WTC11 (cell line): ENCODE data around the gene LMOD1. TPM values are rescaled to one million over a fixed set of nuclear protein-coding genes. Genes with fewer than 3 reads are reported as not detected.

Experiments
- ATAC-seq: fragments of 200-7000 bp; cut with Tn5 transposase; 2 replicates; pipeline ENCODE4 v1.10.0; 2021; ENCODE audit warnings: mild to moderate bottlenecking, moderate library complexity
- Bru-seq: library from RNA; stranded (reverse); fragments of 400-500 nt; gene quantifications from one replicate; lab custom pipeline; 2021; lab: Mats Ljungman, UMichigan
- CTCF ChIA-PET: fragments of 300-600 bp; sonication (Branson Sonifier 250); formaldehyde crosslinking; loops from one replicate; lab custom pipeline; 2021; ENCODE audit warnings: antibody characterized with exemption; lab: Charles Lee
- POLR2A ChIA-PET: fragments of 350-600 bp; sonication (Branson Sonifier 250); formaldehyde crosslinking; loops from one replicate; lab custom pipeline; 2021; ENCODE audit warnings: antibody characterized with exemption; lab: Charles Lee
- DNase-seq: peaks from one replicate; pipeline ENCODE4 v3.0.0; 2021; ENCODE audit warnings: low spot score
- H3K27ac Mint-ChIP-seq: 2 replicates; pipeline ENCODE4 v1.8.0; 2021; ENCODE audit warnings: mixed read lengths
- H3K27me3 Mint-ChIP-seq: 2 replicates; pipeline ENCODE4 v1.8.0; 2021; ENCODE audit warnings: low read depth, mild to moderate bottlenecking, moderate library complexity, mixed read lengths
- H3K36me3 Mint-ChIP-seq: 2 replicates; pipeline ENCODE4 v1.8.0; 2021; ENCODE audit warnings: mixed read lengths
- H3K4me1 Mint-ChIP-seq: 2 replicates; pipeline ENCODE4 v1.8.0; 2022; ENCODE audit warnings: mixed read lengths
- H3K4me3 Mint-ChIP-seq: 2 replicates; pipeline ENCODE4 v1.8.0; 2021; ENCODE audit warnings: mild to moderate bottlenecking, moderate library complexity, mixed read lengths
- H3K9me3 Mint-ChIP-seq: 2 replicates; pipeline ENCODE4 v1.8.0; 2021; ENCODE audit warnings: mixed read lengths
- ATF6 ChIP-seq: sonication (generic); formaldehyde crosslinking; IDR thresholded peaks from 2 replicates; pipeline ENCODE4 v1.8.1; 2023; ENCODE audit warnings: mild to moderate bottlenecking, missing genetic modification reagents
- CREM ChIP-seq: sonication (generic); formaldehyde crosslinking; IDR thresholded peaks from 2 replicates; pipeline ENCODE4 v1.8.1; 2022; ENCODE audit warnings: mild to moderate bottlenecking, missing genetic modification reagents, moderate library complexity
- FOXJ3 ChIP-seq: sonication (generic); formaldehyde crosslinking; IDR thresholded peaks from 2 replicates; pipeline ENCODE4 v1.9.0; 2021; ENCODE audit warnings: missing genetic modification reagents, mild to moderate bottlenecking, borderline replicate concordance
- FOXP1 ChIP-seq: sonication (generic); formaldehyde crosslinking; IDR thresholded peaks from 2 replicates; pipeline ENCODE4 v1.8.0; 2022; ENCODE audit warnings: missing genetic modification reagents, mild to moderate bottlenecking, moderate library complexity, borderline replicate concordance
- GABPB1 ChIP-seq: sonication (generic); formaldehyde crosslinking; IDR thresholded peaks from 2 replicates; pipeline ENCODE4 v1.8.1; 2023; ENCODE audit warnings: mild to moderate bottlenecking, missing genetic modification reagents
- HMGXB4 ChIP-seq: sonication (generic); formaldehyde crosslinking; IDR thresholded peaks from 2 replicates; pipeline ENCODE4 v1.8.1; 2023; ENCODE audit warnings: mild to moderate bottlenecking, moderate library complexity, missing genetic modification reagents
- JAZF1 ChIP-seq: fragments of 250-450 bp; sonication (Bioruptor Pico); IDR thresholded peaks from 2 replicates; pipeline ENCODE4 v1.9.0; 2021; ENCODE audit warnings: moderate library complexity, mild to moderate bottlenecking, inconsistent platforms
- KAT7 ChIP-seq: sonication (generic); formaldehyde crosslinking; IDR thresholded peaks from 2 replicates; pipeline ENCODE4 v1.8.1; 2023; ENCODE audit warnings: missing genetic modification reagents, mild to moderate bottlenecking, borderline replicate concordance
- MYBL2 ChIP-seq: sonication (generic); formaldehyde crosslinking; IDR thresholded peaks from 2 replicates; pipeline ENCODE4 v1.8.1; 2023; ENCODE audit warnings: mild to moderate bottlenecking, moderate library complexity, missing genetic modification reagents
- NFE2L1 ChIP-seq: sonication (generic); formaldehyde crosslinking; IDR thresholded peaks from 2 replicates; pipeline ENCODE4 v1.8.1; 2023; ENCODE audit warnings: missing genetic modification reagents
- NFYB ChIP-seq: sonication (generic); formaldehyde crosslinking; conservative IDR thresholded peaks from 2 replicates; pipeline ENCODE4 v1.8.0; 2022; ENCODE audit warnings: low read depth, missing genetic modification reagents
- NR1H2 ChIP-seq: sonication (generic); formaldehyde crosslinking; IDR thresholded peaks from 2 replicates; pipeline ENCODE4 v1.9.0; 2021; ENCODE audit warnings: mild to moderate bottlenecking, moderate library complexity, missing genetic modification reagents
- SP1 ChIP-seq: sonication (generic); formaldehyde crosslinking; conservative IDR thresholded peaks from 2 replicates; pipeline ENCODE4 v1.8.1; 2022; ENCODE audit warnings: missing genetic modification reagents
- STAT6 ChIP-seq: sonication (generic); formaldehyde crosslinking; conservative IDR thresholded peaks from 2 replicates; pipeline ENCODE4 v1.8.1; 2023; ENCODE audit warnings: mild to moderate bottlenecking, low read depth, missing genetic modification reagents, moderate library complexity
- TEAD1 ChIP-seq: sonication (generic); formaldehyde crosslinking; IDR thresholded peaks from 2 replicates; pipeline ENCODE4 v1.8.0; 2022; ENCODE audit warnings: mild to moderate bottlenecking, missing genetic modification reagents
- ZNF232 ChIP-seq: sonication (generic); formaldehyde crosslinking; IDR thresholded peaks from 2 replicates; pipeline ENCODE4 v1.8.0; 2022; ENCODE audit warnings: mild to moderate bottlenecking, missing genetic modification reagents
- ZNF317 ChIP-seq: sonication (generic); formaldehyde crosslinking; IDR thresholded peaks from 2 replicates; pipeline ENCODE4 v1.8.1; 2023; ENCODE audit warnings: low read depth, mild to moderate bottlenecking, moderate library complexity, missing genetic modification reagents, borderline replicate concordance
- long read RNA-seq, 3 experiments: library from RNA in 1 of 3; library from capped mRNA in 1 of 3; library from polyadenylated mRNA in 1 of 3; unstranded in 2 of 3; stranded (forward) in 1 of 3; transcript quantifications; one replicate each; pipeline ENCODE4 v2.0.0, GENCODE V29; 2021
- total RNA-seq: library from RNA; stranded (reverse); gene quantifications from 3 replicates; pipeline ENCODE4 v1.2.3, GENCODE V29; 2021
- TF ChIP-seq, protein P1 (sequence below): fragments of 250-450 bp; sonication (Bioruptor Pico); IDR thresholded peaks from 2 replicates; pipeline ENCODE4 v2.1.2; 2022; ENCODE audit warnings: mild to moderate bottlenecking, moderate library complexity
- TF ChIP-seq, protein P2 (sequence below): fragments of 250-450 bp; sonication (Bioruptor Pico); IDR thresholded peaks from 2 replicates; pipeline ENCODE4 v1.9.0; 2021; ENCODE audit warnings: mild to moderate bottlenecking, borderline replicate concordance
- TF ChIP-seq, protein P3 (sequence below): sonication (generic); formaldehyde crosslinking; IDR thresholded peaks from 2 replicates; pipeline ENCODE4 v1.8.1; 2023; ENCODE audit warnings: mild to moderate bottlenecking, missing genetic modification reagents, moderate library complexity
- TF ChIP-seq, protein P4 (sequence below): sonication (generic); formaldehyde crosslinking; IDR thresholded peaks from 2 replicates; pipeline ENCODE4 v1.8.1; 2022; ENCODE audit warnings: low read depth, mild to moderate bottlenecking, moderate library complexity, missing genetic modification reagents, borderline replicate concordance

LMOD1 gene
- total RNA-seq (1.5 to 1.9 TPM (median 1.6 TPM) in 3 replicates), Bru-seq, nascent RNA (percentile 30 among the genes with signal in this experiment)
- long read RNA-seq, experiment 1, transcript LMOD1-201 (3 exons, 3,970 nt), result major isoform, 7 of 10 reads
- long read RNA-seq, experiment 1, partial matches to known transcripts, result 1 of 10 reads
- long read RNA-seq, experiment 1, other reads (novel, unspliced or antisense), result 2 of 10 reads
- long read RNA-seq, experiment 2, partial matches to known transcripts, result 0 of 3 reads
- long read RNA-seq, experiment 2, other reads (novel, unspliced or antisense), result 3 of 3 reads
- long read RNA-seq, experiment 3, partial matches to known transcripts, result 0 of 1 reads
- long read RNA-seq, experiment 3, other reads (novel, unspliced or antisense), result 1 of 1 reads

DNA sequence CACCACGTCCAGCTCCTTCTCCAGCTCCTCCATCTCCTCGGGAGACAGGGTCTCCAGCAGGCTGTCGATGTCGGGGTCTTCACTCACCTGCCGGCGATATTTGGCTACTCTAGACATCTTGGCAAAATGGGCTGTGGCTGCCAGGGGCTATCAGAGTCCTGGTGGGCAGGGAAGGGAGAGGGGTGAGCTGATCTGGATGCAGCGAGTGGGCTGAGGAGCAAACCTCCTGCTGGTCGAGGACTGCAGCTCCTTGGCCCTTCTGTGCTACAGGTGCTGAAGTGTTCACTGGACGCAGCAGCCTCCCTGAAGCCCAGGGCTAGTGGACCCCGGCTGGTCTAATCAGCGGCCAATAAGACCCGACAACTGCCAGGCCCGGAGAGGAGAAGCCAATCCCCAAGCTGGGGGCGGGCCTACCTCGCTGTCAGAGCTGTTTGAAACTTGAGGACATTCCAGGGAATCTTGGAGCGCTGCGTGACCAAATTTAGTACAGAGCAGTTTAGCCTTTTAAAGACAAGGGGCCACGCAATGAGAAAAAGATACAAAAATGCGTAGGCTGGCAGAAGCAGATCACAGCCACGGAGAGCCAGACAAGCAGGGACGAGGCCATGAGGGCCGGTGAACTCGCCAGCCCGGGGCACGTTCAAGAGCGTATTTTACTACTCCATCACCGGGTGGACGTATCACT is at the start of gene LMOD1:
Gene LMOD1, minus strand, starts transcription at position 325 of the 685 bp plus-strand sequence. Its CDS starts 208 bp downstream, at position 117.
- Mint-ChIP-seq H3K4me1 (peaks cover 40% of the 10 kb centered on the region), H3K36me3 (no peaks in the 10 kb centered on the region), H3K4me3 (peak within 1 kb of the TSS; percentile 82), H3K27me3 (peaks cover 32% of the 10 kb centered on the region), H3K9me3 (no peaks in the 10 kb centered on the region), H3K27ac (peak within 1 kb of the TSS; percentile 50)
- ATAC-seq (peak; percentile 85), DNase-seq (peak; percentile 91)
- ChIA-PET POLR2A (interaction anchor here (0.9 to 2.7 kb wide), 4 partner anchors 9 to 59 kb away, joined by 3 to 11 read pairs (median 3); partner anchors contain the start of gene TIMM17A), CTCF (interaction anchor here (0.6 to 3.9 kb wide), 15 partner anchors 9 to 1327 kb away, joined by 3 to 85 read pairs (median 4); partner anchors contain the start of genes SHISA4 and TIMM17A)
- no peak for TF ChIP-seq HMGXB4 (CRISPR knock-in tag)
- no peak for TF ChIP-seq ZNF317
- TF ChIP-seq STAT6 (CRISPR knock-in tag), result no peak
- TF ChIP-seq, protein P1, sequence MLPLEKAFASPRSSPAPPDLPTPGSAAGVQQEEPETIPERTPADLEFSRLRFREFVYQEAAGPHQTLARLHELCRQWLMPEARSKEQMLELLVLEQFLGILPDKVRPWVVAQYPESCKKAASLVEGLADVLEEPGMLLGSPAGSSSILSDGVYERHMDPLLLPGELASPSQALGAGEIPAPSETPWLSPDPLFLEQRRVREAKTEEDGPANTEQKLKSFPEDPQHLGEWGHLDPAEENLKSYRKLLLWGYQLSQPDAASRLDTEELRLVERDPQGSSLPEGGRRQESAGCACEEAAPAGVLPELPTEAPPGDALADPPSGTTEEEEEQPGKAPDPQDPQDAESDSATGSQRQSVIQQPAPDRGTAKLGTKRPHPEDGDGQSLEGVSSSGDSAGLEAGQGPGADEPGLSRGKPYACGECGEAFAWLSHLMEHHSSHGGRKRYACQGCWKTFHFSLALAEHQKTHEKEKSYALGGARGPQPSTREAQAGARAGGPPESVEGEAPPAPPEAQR (CRISPR knock-in tag), result no peak
- TF ChIP-seq ZNF232, result no peak
- TF ChIP-seq SP1 (CRISPR knock-in tag), result peak; percentile 68
- TF ChIP-seq NFE2L1, result no peak
- TF ChIP-seq, protein P2, sequence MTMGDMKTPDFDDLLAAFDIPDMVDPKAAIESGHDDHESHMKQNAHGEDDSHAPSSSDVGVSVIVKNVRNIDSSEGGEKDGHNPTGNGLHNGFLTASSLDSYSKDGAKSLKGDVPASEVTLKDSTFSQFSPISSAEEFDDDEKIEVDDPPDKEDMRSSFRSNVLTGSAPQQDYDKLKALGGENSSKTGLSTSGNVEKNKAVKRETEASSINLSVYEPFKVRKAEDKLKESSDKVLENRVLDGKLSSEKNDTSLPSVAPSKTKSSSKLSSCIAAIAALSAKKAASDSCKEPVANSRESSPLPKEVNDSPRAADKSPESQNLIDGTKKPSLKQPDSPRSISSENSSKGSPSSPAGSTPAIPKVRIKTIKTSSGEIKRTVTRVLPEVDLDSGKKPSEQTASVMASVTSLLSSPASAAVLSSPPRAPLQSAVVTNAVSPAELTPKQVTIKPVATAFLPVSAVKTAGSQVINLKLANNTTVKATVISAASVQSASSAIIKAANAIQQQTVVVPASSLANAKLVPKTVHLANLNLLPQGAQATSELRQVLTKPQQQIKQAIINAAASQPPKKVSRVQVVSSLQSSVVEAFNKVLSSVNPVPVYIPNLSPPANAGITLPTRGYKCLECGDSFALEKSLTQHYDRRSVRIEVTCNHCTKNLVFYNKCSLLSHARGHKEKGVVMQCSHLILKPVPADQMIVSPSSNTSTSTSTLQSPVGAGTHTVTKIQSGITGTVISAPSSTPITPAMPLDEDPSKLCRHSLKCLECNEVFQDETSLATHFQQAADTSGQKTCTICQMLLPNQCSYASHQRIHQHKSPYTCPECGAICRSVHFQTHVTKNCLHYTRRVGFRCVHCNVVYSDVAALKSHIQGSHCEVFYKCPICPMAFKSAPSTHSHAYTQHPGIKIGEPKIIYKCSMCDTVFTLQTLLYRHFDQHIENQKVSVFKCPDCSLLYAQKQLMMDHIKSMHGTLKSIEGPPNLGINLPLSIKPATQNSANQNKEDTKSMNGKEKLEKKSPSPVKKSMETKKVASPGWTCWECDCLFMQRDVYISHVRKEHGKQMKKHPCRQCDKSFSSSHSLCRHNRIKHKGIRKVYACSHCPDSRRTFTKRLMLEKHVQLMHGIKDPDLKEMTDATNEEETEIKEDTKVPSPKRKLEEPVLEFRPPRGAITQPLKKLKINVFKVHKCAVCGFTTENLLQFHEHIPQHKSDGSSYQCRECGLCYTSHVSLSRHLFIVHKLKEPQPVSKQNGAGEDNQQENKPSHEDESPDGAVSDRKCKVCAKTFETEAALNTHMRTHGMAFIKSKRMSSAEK (CRISPR knock-in tag), result no peak
- no peak for TF ChIP-seq FOXJ3 (CRISPR knock-in tag)
- peak; percentile 76 for TF ChIP-seq NFYB (CRISPR knock-in tag)
- TF ChIP-seq, protein P3, sequence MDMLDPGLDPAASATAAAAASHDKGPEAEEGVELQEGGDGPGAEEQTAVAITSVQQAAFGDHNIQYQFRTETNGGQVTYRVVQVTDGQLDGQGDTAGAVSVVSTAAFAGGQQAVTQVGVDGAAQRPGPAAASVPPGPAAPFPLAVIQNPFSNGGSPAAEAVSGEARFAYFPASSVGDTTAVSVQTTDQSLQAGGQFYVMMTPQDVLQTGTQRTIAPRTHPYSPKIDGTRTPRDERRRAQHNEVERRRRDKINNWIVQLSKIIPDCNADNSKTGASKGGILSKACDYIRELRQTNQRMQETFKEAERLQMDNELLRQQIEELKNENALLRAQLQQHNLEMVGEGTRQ (CRISPR knock-in tag), result no peak
- no peak for TF ChIP-seq MYBL2
- TF ChIP-seq NR1H2 (CRISPR knock-in tag), result no peak
- 0 out of 2 replicates have a peak, but pooled peaks have one; percentile 23 for TF ChIP-seq FOXP1
- TF ChIP-seq JAZF1, result no peak
- TF ChIP-seq KAT7, result no peak
- TF ChIP-seq, protein P4, sequence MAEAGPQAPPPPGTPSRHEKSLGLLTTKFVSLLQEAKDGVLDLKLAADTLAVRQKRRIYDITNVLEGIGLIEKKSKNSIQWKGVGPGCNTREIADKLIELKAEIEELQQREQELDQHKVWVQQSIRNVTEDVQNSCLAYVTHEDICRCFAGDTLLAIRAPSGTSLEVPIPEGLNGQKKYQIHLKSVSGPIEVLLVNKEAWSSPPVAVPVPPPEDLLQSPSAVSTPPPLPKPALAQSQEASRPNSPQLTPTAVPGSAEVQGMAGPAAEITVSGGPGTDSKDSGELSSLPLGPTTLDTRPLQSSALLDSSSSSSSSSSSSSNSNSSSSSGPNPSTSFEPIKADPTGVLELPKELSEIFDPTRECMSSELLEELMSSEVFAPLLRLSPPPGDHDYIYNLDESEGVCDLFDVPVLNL (CRISPR knock-in tag), result no peak
- TF ChIP-seq ATF6 (CRISPR knock-in tag), result no peak
- TF ChIP-seq TEAD1, result peak; percentile 75; the same call in 1 of the 2 replicates
- TF ChIP-seq CREM, result no peak
- no peak for TF ChIP-seq GABPB1 (CRISPR knock-in tag)
